ENCODE results near the gene GRID1. TPM values are rescaled to one million over a fixed set of nuclear protein-coding genes. Genes with fewer than 3 reads are reported as not detected.

GRID1 gene
- total and polyA plus RNA-seq, 9 of the 15 experiments (the other 6 are each of a cell fraction or from before 2014, with no cell fraction given) = 0.01 to 7.2 (median 1.2) TPM

- no peaks in the 10 kb centered on the region for H3K79me2 ChIP-seq (ENCODE audit: control insufficient read depth, insufficient read depth, low read length)
- H3K4me3 ChIP-seq = no peak overlapping the region
- H3K27me3 ChIP-seq (ENCODE audit: control insufficient read depth in 2 of 2, insufficient read depth in 2 of 2, low read length in 2 of 2) = no peaks in the 10 kb centered on the region
- H3K9me1 ChIP-seq (ENCODE audit: control insufficient read depth, insufficient read depth, low read length) = no peaks in the 10 kb centered on the region
- H2AFZ ChIP-seq (ENCODE audit: low read depth, low read length) = no peak overlapping the region
- BruUV-seq (replicated peaks) = no TSS peak
- ChIA-PET POLR2A (no interaction called here), CTCF (ENCODE audit: low intra/inter-chr PET ratio) (no interaction called here)
- no peak overlapping the region for H3K9ac ChIP-seq (ENCODE audit: insufficient read depth in 1 of 2, low read depth in 2 of 2, low read length in 2 of 2)
- TF ChIP-seq SIX5 (IDR thresholded peaks at IDR 0.05; ENCODE audit: borderline replicate concordance in 1 of 2, insufficient read depth in 1 of 2, low read depth in 1 of 2, low read length in 2 of 2) = no peak
- TF ChIP-seq GTF2F1 (IDR thresholded peaks at IDR 0.05; ENCODE audit: low read depth, low read length) = no peak
- no peak for TF ChIP-seq SMARCA5 (IDR thresholded peaks at IDR 0.05)
- TF ChIP-seq ID3 (CRISPR knock-in tag; IDR thresholded peaks at IDR 0.05) = no peak
- no peak for TF ChIP-seq ID3 (tag; IDR thresholded peaks at IDR 0.05)
- TF ChIP-seq ARID1B (IDR thresholded peaks at IDR 0.05) = no peak
- TF ChIP-seq ZBTB43 (CRISPR knock-in tag; IDR thresholded peaks at IDR 0.05) = no peak
- no peak for TF ChIP-seq RBFOX2 (IDR thresholded peaks at IDR 0.05; ENCODE audit: low read depth, low read length)
- TF ChIP-seq NCOA1 (IDR thresholded peaks at IDR 0.05; ENCODE audit: low read depth) = no peak
- no peak for TF ChIP-seq PYGO2 (tag; IDR thresholded peaks at IDR 0.05)
- no peak for TF ChIP-seq BRCA1 (IDR thresholded peaks at IDR 0.05)
- no peak for TF ChIP-seq BRCA1 (CRISPR knock-in tag; IDR thresholded peaks at IDR 0.05)
- no peak for TF ChIP-seq NFXL1 (CRISPR knock-in tag; IDR thresholded peaks at IDR 0.05)
- TF ChIP-seq ZC3H8 (IDR thresholded peaks at IDR 0.05) = no peak
- no peak for TF ChIP-seq ZBTB8A (IDR thresholded peaks at IDR 0.05; ENCODE audit: partially characterized antibody)
- no peak for TF ChIP-seq ZNF3 (CRISPR knock-in tag; IDR thresholded peaks at IDR 0.05)
- TF ChIP-seq RUNX1 (IDR thresholded peaks at IDR 0.05; ENCODE audit: low read depth) = no peak
- no peak for TF ChIP-seq COPS2 (conservative IDR thresholded peaks at IDR 0.05)
- no peak for TF ChIP-seq RBM39 (optimal IDR thresholded peaks at IDR 0.05; ENCODE audit: low read depth, low read length)
- no peaks in the 10 kb centered on the region for H3K4me1 ChIP-seq (replicated peaks in 1 of 2; ENCODE audit: control insufficient read depth in 2 of 2, insufficient read depth in 2 of 2, low read length in 2 of 2)
- FAIRE-seq (no peak), DNase-seq (ENCODE audit: extremely low read depth in 1 of 4, low spot score in 3 of 4) (no peak), ATAC-seq (no peak)
- no peak overlapping the region for H3K4me2 ChIP-seq (ENCODE audit: insufficient read depth, low read length)
- H4K20me1 ChIP-seq (replicated peaks; ENCODE audit: control insufficient read depth, insufficient read depth, low read length) = no peaks in the 10 kb centered on the region
- H3K36me3 ChIP-seq (ENCODE audit: control insufficient read depth, insufficient read depth, low read length) = no peaks in the 10 kb centered on the region
- H3K27ac ChIP-seq (ENCODE audit: extremely low read depth, low read depth, low read length) = no peak overlapping the region
- 0% methylated on average over 1 of the region's 1 CpG for WGBS (ENCODE audit: insufficient coverage, low coverage, missing lambda C conversion rate)
- intact Hi-C loops (cut with micrococcal nuclease) (no loop called here), in situ Hi-C loops (cut with MboI) (no loop called here)
- no peaks in the 10 kb centered on the region for H3K9me3 ChIP-seq (replicated peaks; ENCODE audit: control insufficient read depth, insufficient read depth, low read depth, low read length)
These were observed 533.6 kb downstream of the GRID1 start for GRCh38 chr10:85832988-85833387.
